K562 (cell line): ENCODE data around the gene APOC4. TPM values are rescaled to one million over a fixed set of nuclear protein-coding genes. Genes with fewer than 3 reads are reported as not detected.
A peak's percentile ranks its signal among the peaks of the same experiment; 100 is the strongest.

Experiments
- ATAC-seq: fragments of 200-7000 bp; cut with Tn5 transposase; 3 replicates; pipeline ENCODE4 v1.9.1; 2020; ENCODE audit warnings: moderate library complexity
- BruUV-seq: library from RNA; stranded (reverse); fragments of 400-500 nt; replicated peaks from 2 replicates; lab custom pipeline; 2021; lab: Mats Ljungman, UMichigan
- CTCF ChIA-PET: fragments of 300-600 bp; formaldehyde crosslinking; extraction: SDS; loops from one replicate; lab custom pipeline; 2021; ENCODE audit warnings: low intra/inter-chr PET ratio; lab: Yijun Ruan, JAX
- POLR2A ChIA-PET: fragments of 300-600, 350-650 bp; sonication (Branson Sonifier 250); formaldehyde crosslinking; extraction: SDS; loops from one replicate; lab custom pipeline; 2021; ENCODE audit warnings: antibody characterized with exemption, inconsistent platforms; lab: Yijun Ruan, JAX
- DNase-seq, 4 experiments: peaks; one replicate each; pipeline versions ENCODE4 v3.0.0 to v3.0.0-alpha.2; 2011 to 2018; ENCODE audit warnings: low spot score in 3 of 4, mixed read lengths in 3 of 4; ENCODE audit errors: extremely low read depth in 1 of 4
- FAIRE-seq: peaks from 2 replicates; lab custom pipeline; 2011; peaks lifted over from hg19 to GRCh38; lab: Jason Lieb, UNC
- H2AFZ ChIP-seq: 2 replicates; pipeline ENCODE4 v1.6.0; 2011; ENCODE audit warnings: low read depth, low read length, control low read depth, inconsistent platforms
- H3K27ac ChIP-seq: fragments of 200-600 bp; 3 replicates; pipeline ENCODE4 v1.8.0; 2011; ENCODE audit warnings: low read depth, mild to moderate bottlenecking, control low read depth, inconsistent platforms, low read length, moderate library complexity, mixed read lengths; ENCODE audit errors: extremely low read depth
- H3K27me3 ChIP-seq, 2 experiments: fragments of 300-600 bp in 1 of 2; 2 replicates in 1 of 2; 3 replicates in 1 of 2; pipeline versions ENCODE4 v1.6.0 to v1.8.0; 2011; ENCODE audit warnings: inconsistent platforms in 2 of 2, low read length in 2 of 2, mild to moderate bottlenecking in 1 of 2, mixed read lengths in 1 of 2, moderate library complexity in 1 of 2; ENCODE audit not compliant: control insufficient read depth in 2 of 2, insufficient read depth in 2 of 2
- H3K36me3 ChIP-seq: fragments of 300-600 bp; 3 replicates; pipeline ENCODE4 v1.8.0; 2011; ENCODE audit warnings: mild to moderate bottlenecking, low read length, inconsistent platforms; ENCODE audit not compliant: control insufficient read depth, insufficient read depth
- H3K4me1 ChIP-seq, 2 experiments: fragments of 200-600 bp in 1 of 2; replicated peaks in 1 of 2; 2 replicates in 1 of 2; 3 replicates in 1 of 2; pipeline versions ENCODE4 v1.5.1 to v1.8.0; 2011; ENCODE audit warnings: inconsistent platforms in 2 of 2, low read length in 2 of 2, mild to moderate bottlenecking in 1 of 2, mixed read lengths in 1 of 2, moderate library complexity in 1 of 2; ENCODE audit not compliant: control insufficient read depth in 2 of 2, insufficient read depth in 2 of 2
- H3K4me2 ChIP-seq: 2 replicates; pipeline ENCODE4 v1.6.1; 2011; ENCODE audit warnings: low read length, control low read depth, inconsistent platforms, mixed read lengths; ENCODE audit not compliant: insufficient read depth
- H3K4me3 ChIP-seq: fragments of 200-600 bp; sonication (generic), shearing (Covaris generic); 2 replicates; pipeline ENCODE4 v1.5.1; 2016; ENCODE audit warnings: control low read depth, inconsistent platforms
- H3K79me2 ChIP-seq: fragments of 200-600 bp; 3 replicates; pipeline ENCODE4 v1.8.0; 2011; ENCODE audit warnings: low read length, inconsistent platforms; ENCODE audit not compliant: control insufficient read depth, insufficient read depth
- H3K9ac ChIP-seq, 2 experiments: 2 replicates each; pipeline versions ENCODE4 v1.6.0 to v1.6.1; 2011; ENCODE audit warnings: low read depth in 2 of 2, low read length in 2 of 2, control low read depth in 1 of 2, inconsistent platforms in 1 of 2, mild to moderate bottlenecking in 1 of 2, mixed read lengths in 1 of 2; ENCODE audit not compliant: insufficient read depth in 1 of 2
- H3K9me1 ChIP-seq: one replicate; pipeline ENCODE4 v1.6.0; 2011; ENCODE audit warnings: inconsistent platforms, mild to moderate bottlenecking, low read length, moderate library complexity; ENCODE audit not compliant: control insufficient read depth, insufficient read depth
- H3K9me3 ChIP-seq: replicated peaks from 2 replicates; pipeline ENCODE4 v1.5.1; 2011; ENCODE audit warnings: low read depth, low read length, inconsistent platforms; ENCODE audit not compliant: control insufficient read depth, insufficient read depth
- H4K20me1 ChIP-seq: replicated peaks from 2 replicates; pipeline ENCODE4 v1.6.1; 2011; ENCODE audit warnings: low read length, inconsistent platforms, mixed read lengths; ENCODE audit not compliant: control insufficient read depth, insufficient read depth
- ARID1B ChIP-seq: fragments of 450-650 bp; IDR thresholded peaks from 2 replicates; pipeline ENCODE4 v1.6.1; 2016; ENCODE audit warnings: antibody characterized with exemption, mild to moderate bottlenecking, inconsistent platforms
- ATF7 ChIP-seq: fragments of 450-650 bp; IDR thresholded peaks from 2 replicates; pipeline ENCODE4 v1.7.1; 2014; ENCODE audit warnings: mild to moderate bottlenecking, moderate library complexity
- CBFA2T3 ChIP-seq: fragments of 450-650 bp; IDR thresholded peaks from 2 replicates; pipeline ENCODE4 v1.6.1; 2017
- ETV1 ChIP-seq: fragments of 450-650 bp; conservative IDR thresholded peaks from 2 replicates; pipeline ENCODE4 v1.6.1; 2016; ENCODE audit warnings: missing genetic modification characterization, control low read depth, low read depth, missing compliant biosample characterization
- GATAD2A ChIP-seq: fragments of 450-650 bp; IDR thresholded peaks from 2 replicates; pipeline ENCODE4 v1.6.1; 2017
- KDM1A ChIP-seq, 2 experiments: fragments of 450-650 bp; IDR thresholded peaks; 2 replicates each; pipeline ENCODE4 v1.6.1; 2016; ENCODE audit warnings: mild to moderate bottlenecking in 2 of 2
- KDM5B ChIP-seq: fragments of 200-600 bp; sonication (generic); IDR thresholded peaks from 2 replicates; pipeline ENCODE4 v1.6.1; 2012; ENCODE audit warnings: low read depth, mild to moderate bottlenecking, moderate library complexity, low read length, control low read depth, inconsistent platforms; ENCODE audit not compliant: insufficient replicate concordance
- LCOR ChIP-seq: sonication (generic); formaldehyde crosslinking; IDR thresholded peaks from 2 replicates; pipeline ENCODE4 v1.8.0; 2022; ENCODE audit warnings: mild to moderate bottlenecking, missing genetic modification reagents
- NONO ChIP-seq, 2 experiments: fragments of 200-400 bp in 1 of 2; fragments of 450-650 bp in 1 of 2; formaldehyde crosslinking in 1 of 2; IDR thresholded peaks; 2 replicates each; pipeline ENCODE4 v1.6.1; 2017; ENCODE audit warnings: low read depth in 2 of 2, mild to moderate bottlenecking in 2 of 2, moderate library complexity in 2 of 2, low read length in 1 of 2
- POLR3A ChIP-seq: IDR thresholded peaks from 2 replicates; pipeline ENCODE4 v1.6.1; 2011; ENCODE audit warnings: borderline replicate concordance, mild to moderate bottlenecking, moderate library complexity; ENCODE audit not compliant: insufficient read length, insufficient read depth; ENCODE audit errors: extremely low read depth
- RB1 ChIP-seq: fragments of 450-650 bp; IDR thresholded peaks from 2 replicates; pipeline ENCODE4 v1.6.1; 2017; ENCODE audit warnings: low read depth, mild to moderate bottlenecking
- SMARCB1 ChIP-seq: IDR thresholded peaks from 2 replicates; pipeline ENCODE4 v1.6.1; 2011; ENCODE audit warnings: improper control_type of control experiment, low read depth; ENCODE audit not compliant: insufficient read length
- TCF7L2 ChIP-seq: fragments of 150-350 bp; IDR thresholded peaks from 2 replicates; pipeline ENCODE4 v1.6.1; 2016; ENCODE audit warnings: low read depth, mild to moderate bottlenecking, low read length, moderate library complexity
- TRIM24 ChIP-seq, 2 experiments: fragments of 450-650 bp; IDR thresholded peaks; 2 replicates each; pipeline ENCODE4 v1.6.1; 2016
- U2AF2 ChIP-seq: fragments of 200-400 bp; formaldehyde crosslinking; optimal IDR thresholded peaks from 2 replicates; pipeline ENCODE3; 2017; ENCODE audit warnings: low read depth, mild to moderate bottlenecking, low read length
- ZNF12 ChIP-seq: sonication (generic); formaldehyde crosslinking; IDR thresholded peaks from 2 replicates; pipeline ENCODE4 v1.4.0; 2020; ENCODE audit warnings: mild to moderate bottlenecking, missing genetic modification reagents
- ZNF384 ChIP-seq: IDR thresholded peaks from 2 replicates; pipeline ENCODE4 v1.6.1; 2012; ENCODE audit warnings: low read depth, low read length, improper control_type of control experiment
- WGBS: fragments of 100-300 bp; shearing (Covaris generic); methylation state at CpG from one replicate; pipeline ENCODE4 v1.1.6; 2016; ENCODE audit warnings: low coverage, mixed read lengths; ENCODE audit not compliant: insufficient coverage; ENCODE audit errors: missing lambda C conversion rate; 5-methylcytosine and 5-hydroxymethylcytosine counted together
- in situ Hi-C: fragments of 300-500 bp; cut with MboI; formaldehyde crosslinking; loops from 4 replicates; pipeline ENCODE4 v1.15.0; 2018; ENCODE audit warnings: inconsistent platforms, mixed read lengths
- intact Hi-C: fragments of 100-400 bp; cut with micrococcal nuclease; formaldehyde crosslinking; loops from 2 replicates; pipeline ENCODE4 v1.14.2; 2022
- polyA plus RNA-seq, 8 experiments: library from polyadenylated mRNA; depleted of rRNA in 4 of 8; stranded (reverse) in 5 of 8; unstranded in 3 of 8; fragments of >200 nt; fragmentation: Nextera tagmentation in 2 of 8; fragmentation: Illumina TruSeq in 1 of 8; extraction: Ambion mirVana in 2 of 8; extraction: Trizol in 1 of 8; gene quantifications; 2 replicates each; pipeline versions ENCODE4 v1.2.1 to v1.2.3, GENCODE V29; 2011 to 2014; ENCODE audit warnings: inconsistent platforms in 1 of 8, missing spikeins in 1 of 8
- total RNA-seq, 7 experiments: library from RNA; depleted of rRNA in 6 of 7; stranded (reverse); fragments of >200 nt in 6 of 7; fragmentation: Illumina TruSeq in 2 of 7; extraction: Trizol in 2 of 7; gene quantifications; 2 replicates each; pipeline versions ENCODE4 v1.2.1 to v1.2.3, GENCODE V29; 2011 to 2021; ENCODE audit warnings: low replicate concordance in 1 of 7
- TF ChIP-seq, protein P1 (sequence below), 2 experiments: fragments of 200-800 bp in 1 of 2; sonication (Bioruptor generic) in 1 of 2; sonication (generic) in 1 of 2; formaldehyde crosslinking in 1 of 2; IDR thresholded peaks in 1 of 2; conservative IDR thresholded peaks in 1 of 2; 2 replicates each; pipeline versions ENCODE4 v1.5.0 to v1.6.1; 2016 to 2020; ENCODE audit warnings: missing compliant biosample characterization in 1 of 2, missing genetic modification characterization in 1 of 2, missing genetic modification reagents in 1 of 2
- TF ChIP-seq, protein P2 (sequence below): sonication (generic); formaldehyde crosslinking; IDR thresholded peaks from 2 replicates; pipeline ENCODE4 v1.8.0; 2022; ENCODE audit warnings: mild to moderate bottlenecking, missing genetic modification reagents
- TF ChIP-seq, protein P3 (sequence below): sonication (generic); formaldehyde crosslinking; IDR thresholded peaks from 2 replicates; pipeline ENCODE4 v1.8.0; 2022; ENCODE audit warnings: mild to moderate bottlenecking, missing genetic modification reagents

Gene APOC4
- total and polyA plus RNA-seq, 9 of the 15 experiments (the other 6 are each of a cell fraction or from before 2014, with no cell fraction given), result 0.46 TPM; not detected in 8

DNA sequence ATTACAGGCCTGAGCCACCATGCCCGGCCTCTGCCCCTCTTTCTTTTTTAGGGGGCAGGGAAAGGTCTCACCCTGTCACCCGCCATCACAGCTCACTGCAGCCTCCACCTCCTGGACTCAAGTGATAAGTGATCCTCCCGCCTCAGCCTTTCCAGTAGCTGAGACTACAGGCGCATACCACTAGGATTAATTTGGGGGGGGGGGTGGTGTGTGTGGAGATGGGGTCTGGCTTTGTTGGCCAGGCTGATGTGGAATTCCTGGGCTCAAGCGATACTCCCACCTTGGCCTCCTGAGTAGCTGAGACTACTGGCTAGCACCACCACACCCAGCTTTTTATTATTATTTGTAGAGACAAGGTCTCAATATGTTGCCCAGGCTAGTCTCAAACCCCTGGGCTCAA, 32.3 kb upstream of the APOC4 start:
- no peaks in the 10 kb centered on the region for H4K20me1 ChIP-seq
- CTCF ChIA-PET, result no interaction called here
- H3K4me1 ChIP-seq, result peaks cover 49 to 93% of the 10 kb centered on the region in 2 experiments
- no peak overlapping the region for H3K4me3 ChIP-seq
- H3K79me2 ChIP-seq, result no peaks in the 10 kb centered on the region
- peaks cover 20% of the 10 kb centered on the region; the same call in 1 of the 3 replicates for H3K36me3 ChIP-seq
- ATAC-seq (no peak), FAIRE-seq (peak; percentile 48), DNase-seq (peak in 1 of 4 experiments; percentile 68)
- H3K9me3 ChIP-seq, result no peaks in the 10 kb centered on the region
- H3K27ac ChIP-seq, result peak overlapping the region; percentile 51; the same call in 1 of the 3 replicates
- no TSS peak for BruUV-seq
- intact Hi-C loops (no loop called here), in situ Hi-C loops (loop anchor here (5.0 kb wide), 1 partner anchor 43 kb away; no protein-coding TSS in a partner anchor)
- H3K27me3 ChIP-seq, result no peaks in the 10 kb centered on the region
- peak overlapping the region; percentile 7; the same call in 1 of the 2 replicates for H2AFZ ChIP-seq
- whole genome bisulfite sequencing, result 16% methylated on average over 3 of the region's 5 CpGs
- H3K9me1 ChIP-seq, result no peaks in the 10 kb centered on the region
- peak overlapping the region in 1 of 2 experiments; percentile 32; a peak in 1 of 4 replicates for H3K9ac ChIP-seq
- POLR2A ChIA-PET, result interaction anchor here (0.7 to 1.3 kb wide), 5 partner anchors 17 to 386 kb away, joined by 3 to 4 read pairs (median 3); no protein-coding TSS in a partner anchor
- H3K4me2 ChIP-seq, result peak overlapping the region; percentile 39; the same call in 1 of the 2 replicates
- TF ChIP-seq ATF7, result peak; percentile 94
- 0 out of 2 replicates have a peak, but pooled peaks have one; percentile 13 for TF ChIP-seq RB1
- TF ChIP-seq KDM1A (IDR thresholded peaks at IDR 0.05), result peak; percentile 68 to 70; a peak in 2 of 4 replicates
- TF ChIP-seq SMARCB1, result no peak
- no peak for TF ChIP-seq GATAD2A
- peak; percentile 61 for TF ChIP-seq ARID1B
- TF ChIP-seq ZNF384, result no peak
- no peak for TF ChIP-seq LCOR (CRISPR knock-in tag)
- TF ChIP-seq CBFA2T3, result peak; percentile 66
- TF ChIP-seq ETV1 (tag), result no peak
- peak; percentile 34 for TF ChIP-seq KDM5B
- no peak for TF ChIP-seq TRIM24 (IDR thresholded peaks at IDR 0.05)
- peak; percentile 56; the same call in 1 of the 2 replicates for TF ChIP-seq TCF7L2
- TF ChIP-seq, protein P1, sequence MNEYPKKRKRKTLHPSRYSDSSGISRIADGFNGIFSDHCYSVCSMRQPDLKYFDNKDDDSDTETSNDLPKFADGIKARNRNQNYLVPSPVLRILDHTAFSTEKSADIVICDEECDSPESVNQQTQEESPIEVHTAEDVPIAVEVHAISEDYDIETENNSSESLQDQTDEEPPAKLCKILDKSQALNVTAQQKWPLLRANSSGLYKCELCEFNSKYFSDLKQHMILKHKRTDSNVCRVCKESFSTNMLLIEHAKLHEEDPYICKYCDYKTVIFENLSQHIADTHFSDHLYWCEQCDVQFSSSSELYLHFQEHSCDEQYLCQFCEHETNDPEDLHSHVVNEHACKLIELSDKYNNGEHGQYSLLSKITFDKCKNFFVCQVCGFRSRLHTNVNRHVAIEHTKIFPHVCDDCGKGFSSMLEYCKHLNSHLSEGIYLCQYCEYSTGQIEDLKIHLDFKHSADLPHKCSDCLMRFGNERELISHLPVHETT (CRISPR knock-in tag; conservative IDR thresholded peaks at IDR 0.05 in 1 of 2, IDR thresholded peaks at IDR 0.05 in 1 of 2), result 0 out of 4 replicates have a peak, but pooled peaks of 1 of the 2 experiments have one; percentile 33
- TF ChIP-seq, protein P2, sequence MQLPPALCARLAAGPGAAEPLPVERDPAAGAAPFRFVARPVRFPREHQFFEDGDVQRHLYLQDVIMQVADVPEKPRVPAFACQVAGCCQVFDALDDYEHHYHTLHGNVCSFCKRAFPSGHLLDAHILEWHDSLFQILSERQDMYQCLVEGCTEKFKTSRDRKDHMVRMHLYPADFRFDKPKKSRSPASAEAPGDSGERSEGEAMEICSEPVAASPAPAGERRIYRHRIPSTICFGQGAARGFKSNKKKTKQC, result 0 out of 2 replicates have a peak, but pooled peaks have one; percentile 27
- no peak for TF ChIP-seq U2AF2
- no peak for TF ChIP-seq ZNF12 (CRISPR knock-in tag)
- peak in 1 of 2 experiments; percentile 64; a peak in 1 of 4 replicates for TF ChIP-seq NONO (IDR thresholded peaks at IDR 0.05; ENCODE audit: low read depth in 2 of 2, low read length in 1 of 2)
- no peak for TF ChIP-seq POLR3A
- TF ChIP-seq, protein P3, sequence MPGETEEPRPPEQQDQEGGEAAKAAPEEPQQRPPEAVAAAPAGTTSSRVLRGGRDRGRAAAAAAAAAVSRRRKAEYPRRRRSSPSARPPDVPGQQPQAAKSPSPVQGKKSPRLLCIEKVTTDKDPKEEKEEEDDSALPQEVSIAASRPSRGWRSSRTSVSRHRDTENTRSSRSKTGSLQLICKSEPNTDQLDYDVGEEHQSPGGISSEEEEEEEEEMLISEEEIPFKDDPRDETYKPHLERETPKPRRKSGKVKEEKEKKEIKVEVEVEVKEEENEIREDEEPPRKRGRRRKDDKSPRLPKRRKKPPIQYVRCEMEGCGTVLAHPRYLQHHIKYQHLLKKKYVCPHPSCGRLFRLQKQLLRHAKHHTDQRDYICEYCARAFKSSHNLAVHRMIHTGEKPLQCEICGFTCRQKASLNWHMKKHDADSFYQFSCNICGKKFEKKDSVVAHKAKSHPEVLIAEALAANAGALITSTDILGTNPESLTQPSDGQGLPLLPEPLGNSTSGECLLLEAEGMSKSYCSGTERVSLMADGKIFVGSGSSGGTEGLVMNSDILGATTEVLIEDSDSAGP, result no peak
